WTC11 (cell line): Measurements from ENCODE around the gene AFF3.

Experiments
- CREB1 ChIP-seq: sonication (generic); formaldehyde crosslinking; IDR thresholded peaks from 2 replicates; pipeline ENCODE4 v1.8.0; 2023; ENCODE audit warnings: mild to moderate bottlenecking, missing genetic modification reagents
- MYBL2 ChIP-seq: sonication (generic); formaldehyde crosslinking; IDR thresholded peaks from 2 replicates; pipeline ENCODE4 v1.8.1; 2023; ENCODE audit warnings: mild to moderate bottlenecking, moderate library complexity, missing genetic modification reagents
- NR3C1 ChIP-seq: sonication (generic); formaldehyde crosslinking; conservative IDR thresholded peaks from 2 replicates; pipeline ENCODE4 v1.8.1; 2023; ENCODE audit warnings: low read depth, mild to moderate bottlenecking, missing genetic modification reagents
- ZNF416 ChIP-seq: fragments of 250-450 bp; sonication (Bioruptor Pico); IDR thresholded peaks from 2 replicates; pipeline ENCODE4 v1.9.0; 2021; ENCODE audit warnings: mild to moderate bottlenecking, inconsistent platforms
- TF ChIP-seq, protein P1 (sequence below): fragments of 200-600 bp; IDR thresholded peaks from 2 replicates; pipeline ENCODE4 v1.8.0; 2022; ENCODE audit warnings: antibody characterized with exemption
- TF ChIP-seq, protein P2 (sequence below): fragments of 250-450 bp; sonication (Bioruptor Pico); IDR thresholded peaks from 2 replicates; pipeline ENCODE4 v1.9.0; 2021; ENCODE audit warnings: mild to moderate bottlenecking, borderline replicate concordance
- TF ChIP-seq, protein P3 (sequence below): sonication (generic); formaldehyde crosslinking; conservative IDR thresholded peaks from 2 replicates; pipeline ENCODE4 v1.8.1; 2022; ENCODE audit warnings: mild to moderate bottlenecking, missing genetic modification reagents

DNA sequence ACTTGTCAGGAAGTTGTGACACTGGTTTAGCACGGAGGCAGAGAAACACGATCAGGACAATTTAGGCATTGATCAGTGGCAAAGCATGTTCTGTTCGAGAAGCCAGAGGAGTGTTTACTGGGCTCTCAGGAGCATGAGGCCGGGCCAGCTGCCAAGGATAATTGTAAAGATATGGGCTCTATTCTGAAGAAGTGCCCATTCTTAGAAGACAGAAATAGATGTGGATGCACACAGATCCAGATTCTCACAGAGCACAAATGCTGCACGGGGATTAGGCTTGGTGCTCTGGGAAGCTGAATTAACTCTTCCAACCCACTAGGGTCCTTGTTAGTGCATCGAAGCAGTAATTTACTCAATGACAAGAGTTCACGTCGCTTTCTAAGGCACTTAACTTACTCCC lies 16.2 kb downstream of the AFF3 start:
- no peak for TF ChIP-seq ZNF416
- TF ChIP-seq, protein P1, sequence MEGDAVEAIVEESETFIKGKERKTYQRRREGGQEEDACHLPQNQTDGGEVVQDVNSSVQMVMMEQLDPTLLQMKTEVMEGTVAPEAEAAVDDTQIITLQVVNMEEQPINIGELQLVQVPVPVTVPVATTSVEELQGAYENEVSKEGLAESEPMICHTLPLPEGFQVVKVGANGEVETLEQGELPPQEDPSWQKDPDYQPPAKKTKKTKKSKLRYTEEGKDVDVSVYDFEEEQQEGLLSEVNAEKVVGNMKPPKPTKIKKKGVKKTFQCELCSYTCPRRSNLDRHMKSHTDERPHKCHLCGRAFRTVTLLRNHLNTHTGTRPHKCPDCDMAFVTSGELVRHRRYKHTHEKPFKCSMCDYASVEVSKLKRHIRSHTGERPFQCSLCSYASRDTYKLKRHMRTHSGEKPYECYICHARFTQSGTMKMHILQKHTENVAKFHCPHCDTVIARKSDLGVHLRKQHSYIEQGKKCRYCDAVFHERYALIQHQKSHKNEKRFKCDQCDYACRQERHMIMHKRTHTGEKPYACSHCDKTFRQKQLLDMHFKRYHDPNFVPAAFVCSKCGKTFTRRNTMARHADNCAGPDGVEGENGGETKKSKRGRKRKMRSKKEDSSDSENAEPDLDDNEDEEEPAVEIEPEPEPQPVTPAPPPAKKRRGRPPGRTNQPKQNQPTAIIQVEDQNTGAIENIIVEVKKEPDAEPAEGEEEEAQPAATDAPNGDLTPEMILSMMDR, result no peak
- TF ChIP-seq MYBL2, result no peak
- TF ChIP-seq, protein P2, sequence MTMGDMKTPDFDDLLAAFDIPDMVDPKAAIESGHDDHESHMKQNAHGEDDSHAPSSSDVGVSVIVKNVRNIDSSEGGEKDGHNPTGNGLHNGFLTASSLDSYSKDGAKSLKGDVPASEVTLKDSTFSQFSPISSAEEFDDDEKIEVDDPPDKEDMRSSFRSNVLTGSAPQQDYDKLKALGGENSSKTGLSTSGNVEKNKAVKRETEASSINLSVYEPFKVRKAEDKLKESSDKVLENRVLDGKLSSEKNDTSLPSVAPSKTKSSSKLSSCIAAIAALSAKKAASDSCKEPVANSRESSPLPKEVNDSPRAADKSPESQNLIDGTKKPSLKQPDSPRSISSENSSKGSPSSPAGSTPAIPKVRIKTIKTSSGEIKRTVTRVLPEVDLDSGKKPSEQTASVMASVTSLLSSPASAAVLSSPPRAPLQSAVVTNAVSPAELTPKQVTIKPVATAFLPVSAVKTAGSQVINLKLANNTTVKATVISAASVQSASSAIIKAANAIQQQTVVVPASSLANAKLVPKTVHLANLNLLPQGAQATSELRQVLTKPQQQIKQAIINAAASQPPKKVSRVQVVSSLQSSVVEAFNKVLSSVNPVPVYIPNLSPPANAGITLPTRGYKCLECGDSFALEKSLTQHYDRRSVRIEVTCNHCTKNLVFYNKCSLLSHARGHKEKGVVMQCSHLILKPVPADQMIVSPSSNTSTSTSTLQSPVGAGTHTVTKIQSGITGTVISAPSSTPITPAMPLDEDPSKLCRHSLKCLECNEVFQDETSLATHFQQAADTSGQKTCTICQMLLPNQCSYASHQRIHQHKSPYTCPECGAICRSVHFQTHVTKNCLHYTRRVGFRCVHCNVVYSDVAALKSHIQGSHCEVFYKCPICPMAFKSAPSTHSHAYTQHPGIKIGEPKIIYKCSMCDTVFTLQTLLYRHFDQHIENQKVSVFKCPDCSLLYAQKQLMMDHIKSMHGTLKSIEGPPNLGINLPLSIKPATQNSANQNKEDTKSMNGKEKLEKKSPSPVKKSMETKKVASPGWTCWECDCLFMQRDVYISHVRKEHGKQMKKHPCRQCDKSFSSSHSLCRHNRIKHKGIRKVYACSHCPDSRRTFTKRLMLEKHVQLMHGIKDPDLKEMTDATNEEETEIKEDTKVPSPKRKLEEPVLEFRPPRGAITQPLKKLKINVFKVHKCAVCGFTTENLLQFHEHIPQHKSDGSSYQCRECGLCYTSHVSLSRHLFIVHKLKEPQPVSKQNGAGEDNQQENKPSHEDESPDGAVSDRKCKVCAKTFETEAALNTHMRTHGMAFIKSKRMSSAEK (CRISPR knock-in tag), result no peak
- TF ChIP-seq CREB1 (CRISPR knock-in tag), result no peak
- TF ChIP-seq, protein P3, sequence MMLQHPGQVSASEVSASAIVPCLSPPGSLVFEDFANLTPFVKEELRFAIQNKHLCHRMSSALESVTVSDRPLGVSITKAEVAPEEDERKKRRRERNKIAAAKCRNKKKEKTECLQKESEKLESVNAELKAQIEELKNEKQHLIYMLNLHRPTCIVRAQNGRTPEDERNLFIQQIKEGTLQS (CRISPR knock-in tag), result no peak
- no peak for TF ChIP-seq NR3C1 (CRISPR knock-in tag)
